IMR-90 (cell line): ENCODE results near the gene KRTAP6-2. TPM values are rescaled to one million over a fixed set of nuclear protein-coding genes. Genes with fewer than 3 reads are reported as not detected.

Source experiments
- ATAC-seq: fragments of 200-7000 bp; cut with Tn5 transposase; 2 replicates; pipeline ENCODE4 v1.9.1; 2020; ENCODE audit warnings: low read depth, mild to moderate bottlenecking, moderate library complexity
- BruUV-seq: library from RNA; stranded (reverse); fragments of 400-500 nt; replicated peaks from 2 replicates; lab custom pipeline; 2021; lab: Mats Ljungman, UMichigan
- CTCF ChIA-PET: fragments of 300-600 bp; formaldehyde crosslinking; extraction: SDS; loops from one replicate; lab custom pipeline; 2021; ENCODE audit warnings: antibody characterized with exemption; lab: Yijun Ruan, JAX
- POLR2A ChIA-PET: fragments of 300-600 bp; sonication (Branson Sonifier 250); formaldehyde crosslinking; loops from one replicate; lab custom pipeline; 2022; ENCODE audit warnings: antibody characterized with exemption; ENCODE audit not compliant: unreplicated experiment; lab: Charles Lee
- DNase-seq: peaks from one replicate; pipeline ENCODE4 v3.0.0; 2013
- H2AFZ ChIP-seq: replicated peaks from 2 replicates; pipeline ENCODE3; 2013; ENCODE audit warnings: low read length, mild to moderate bottlenecking; ENCODE audit not compliant: poor library complexity
- H2AK5ac ChIP-seq: 2 replicates; pipeline ENCODE4 v1.6.1; 2013; ENCODE audit warnings: low read depth, low read length, inconsistent platforms
- H2AK9ac ChIP-seq: replicated peaks from 2 replicates; pipeline ENCODE3; 2013; ENCODE audit warnings: mild to moderate bottlenecking, low read depth, low read length, moderate library complexity; ENCODE audit not compliant: poor library complexity
- H2BK120ac ChIP-seq: 2 replicates; pipeline ENCODE4 v1.6.1; 2013; ENCODE audit warnings: low read depth, low read length, inconsistent platforms
- H2BK15ac ChIP-seq: 3 replicates; pipeline ENCODE4 v1.6.1; 2013; ENCODE audit warnings: low read depth, low read length, inconsistent platforms
- H2BK20ac ChIP-seq: 2 replicates; pipeline ENCODE4 v1.6.1; 2013; ENCODE audit warnings: low read depth, mild to moderate bottlenecking, inconsistent platforms, low read length, moderate library complexity
- H2BK5ac ChIP-seq: 2 replicates; pipeline ENCODE4 v1.6.1; 2013; ENCODE audit warnings: mild to moderate bottlenecking, low read depth, low read length, inconsistent platforms; ENCODE audit not compliant: poor library complexity, severe bottlenecking
- H3K14ac ChIP-seq: replicated peaks from 2 replicates; pipeline ENCODE4 v1.6.1; 2013; ENCODE audit warnings: low read depth, low read length, inconsistent platforms
- H3K18ac ChIP-seq: 2 replicates; pipeline ENCODE4 v1.6.1; 2013; ENCODE audit warnings: low read depth, low read length, control low read depth
- H3K23ac ChIP-seq: 2 replicates; pipeline ENCODE4 v1.6.1; 2013; ENCODE audit warnings: low read depth, low read length, inconsistent platforms
- H3K27ac ChIP-seq: 2 replicates; pipeline ENCODE4 v1.5.1; 2013; ENCODE audit warnings: mild to moderate bottlenecking, control low read depth, low read length; ENCODE audit not compliant: insufficient read depth
- H3K27me3 ChIP-seq: 2 replicates; pipeline ENCODE4 v1.6.1; 2013; ENCODE audit warnings: low read length; ENCODE audit not compliant: control insufficient read depth, insufficient read depth
- H3K36me3 ChIP-seq: 2 replicates; pipeline ENCODE4 v1.6.1; 2013; ENCODE audit warnings: low read length, mixed read lengths; ENCODE audit not compliant: control insufficient read depth, insufficient read depth
- H3K4ac ChIP-seq: 2 replicates; pipeline ENCODE4 v1.6.1; 2013; ENCODE audit warnings: low read depth, low read length, inconsistent platforms
- H3K4me1 ChIP-seq: 2 replicates; pipeline ENCODE4 v1.6.1; 2013; ENCODE audit warnings: low read length, mixed read lengths; ENCODE audit not compliant: control insufficient read depth, insufficient read depth
- H3K4me2 ChIP-seq: 2 replicates; pipeline ENCODE4 v1.6.1; 2013; ENCODE audit warnings: low read depth, mild to moderate bottlenecking, control low read depth, low read length, moderate library complexity
- H3K4me3 ChIP-seq: 2 replicates; pipeline ENCODE4 v1.5.1; 2013; ENCODE audit warnings: low read depth, mild to moderate bottlenecking, control low read depth, low read length, moderate library complexity; ENCODE audit not compliant: insufficient read depth
- H3K56ac ChIP-seq: 2 replicates; pipeline ENCODE4 v1.6.1; 2013; ENCODE audit warnings: low read length, inconsistent platforms; ENCODE audit not compliant: insufficient read depth; ENCODE audit errors: extremely low read depth
- H3K79me1 ChIP-seq, 2 experiments: 2 replicates each; pipeline ENCODE4 v1.6.1; 2013; ENCODE audit warnings: low read length in 2 of 2, inconsistent platforms in 1 of 2, low read depth in 1 of 2
- H3K9ac ChIP-seq: 2 replicates; pipeline ENCODE4 v1.6.1; 2013; ENCODE audit warnings: low read depth, low read length, control low read depth
- H3K9me1 ChIP-seq: 2 replicates; pipeline ENCODE4 v1.6.1; 2013; ENCODE audit warnings: low read length, inconsistent platforms; ENCODE audit not compliant: insufficient read depth
- H3K9me3 ChIP-seq: 2 replicates; pipeline ENCODE4 v1.6.1; 2013; ENCODE audit warnings: low read length; ENCODE audit not compliant: control insufficient read depth, insufficient read depth
- H4K20me1 ChIP-seq: 2 replicates; pipeline ENCODE4 v1.6.1; 2013; ENCODE audit warnings: low read length, inconsistent platforms; ENCODE audit not compliant: insufficient read depth
- H4K5ac ChIP-seq: 2 replicates; pipeline ENCODE4 v1.6.1; 2013; ENCODE audit warnings: mild to moderate bottlenecking, low read depth, low read length, control low read depth
- H4K8ac ChIP-seq, 2 experiments: 2 replicates each; pipeline ENCODE4 v1.6.1; 2013; ENCODE audit warnings: low read depth in 2 of 2, low read length in 2 of 2, control low read depth in 1 of 2, inconsistent platforms in 1 of 2
- H4K91ac ChIP-seq: 2 replicates; pipeline ENCODE4 v1.6.1; 2013; ENCODE audit warnings: low read depth, low read length, inconsistent platforms; ENCODE audit not compliant: insufficient read depth
- MAFK ChIP-seq: IDR thresholded peaks from 2 replicates; pipeline ENCODE4 v1.6.1; 2012; ENCODE audit warnings: low read depth, low read length, improper control_type of control experiment
- POLR2A ChIP-seq: IDR thresholded peaks from 2 replicates; pipeline ENCODE4 v1.6.1; 2012; ENCODE audit warnings: mild to moderate bottlenecking, low read depth, low read length
- RAD21 ChIP-seq: IDR thresholded peaks from 2 replicates; pipeline ENCODE4 v1.6.1; 2012; ENCODE audit warnings: low read length, improper control_type of control experiment
- WGBS, 2 experiments: methylation state at CpG; one replicate each; pipeline versions ENCODE4 v1.1.5 to v1.1.7; 2013; ENCODE audit warnings: missing lambda C conversion rate in 2 of 2; ENCODE audit not compliant: insufficient read length in 1 of 2; ENCODE audit errors: extremely low coverage in 2 of 2; 5-methylcytosine and 5-hydroxymethylcytosine counted together
- dilution Hi-C: fragments of 300-500 bp; cut with HindIII; formaldehyde crosslinking; loops from one replicate; pipeline ENCODE4 v1.14.3; 2018; ENCODE audit warnings: low sequenced_read_pairs; ENCODE audit not compliant: unreplicated experiment
- in situ Hi-C: fragments of 300-500 bp; cut with MboI; formaldehyde crosslinking; loops from 3 replicates; pipeline ENCODE4 v1.14.3; 2019; ENCODE audit warnings: low sequenced_read_pairs, inconsistent platforms, mixed read lengths
- intact Hi-C: fragments of 100-400 bp; cut with micrococcal nuclease; formaldehyde crosslinking; loops from 2 replicates; pipeline ENCODE4 v1.10.0; 2022
- polyA plus RNA-seq, 3 experiments: library from polyadenylated mRNA; depleted of rRNA; stranded (reverse); fragments of >200 nt; gene quantifications; 2 replicates each; pipeline ENCODE4 v1.2.3, GENCODE V29; 2012; ENCODE audit warnings: low replicate concordance in 1 of 3
- total RNA-seq: library from RNA; depleted of rRNA; stranded (reverse); fragments of >200 nt; gene quantifications from 2 replicates; pipeline ENCODE4 v1.2.3, GENCODE V29; 2012

KRTAP6-2 gene
- total and polyA plus RNA-seq, 2 of the 4 experiments (the other 2 are of a cell fraction) = not detected

GRCh38 chr21:30579346-30579745, 19.4 kb downstream of the KRTAP6-2 start:
- Histone ChIP-seq H3K27ac (no peak overlapping the region), H3K23ac (no peak overlapping the region), H3K18ac (no peak overlapping the region), H3K4ac (no peak overlapping the region), H3K4me1 (no peaks in the 10 kb centered on the region), H4K91ac (no peak overlapping the region), H3K4me3 (no peak overlapping the region), H2BK20ac (no peak overlapping the region), H2AK5ac (no peak overlapping the region), H3K36me3 (no peaks in the 10 kb centered on the region), H3K79me1 (no peaks in the 10 kb centered on the region), H4K8ac (no peak overlapping the region), H3K4me2 (no peak overlapping the region), H4K5ac (no peak overlapping the region), H3K56ac (no peak overlapping the region), H3K9me1 (no peaks in the 10 kb centered on the region), H3K9me3 (peaks cover 4% of the 10 kb centered on the region), H2BK15ac (no peak overlapping the region), H3K14ac (no peak overlapping the region), H3K27me3 (no peaks in the 10 kb centered on the region), H2BK5ac (no peak overlapping the region), H4K20me1 (no peaks in the 10 kb centered on the region), H2AFZ (no peak overlapping the region), H2BK120ac (no peak overlapping the region), H2AK9ac (no peak overlapping the region), H3K9ac (no peak overlapping the region)
- intact Hi-C loops (no loop called here), in situ Hi-C loops (no loop called here), dilution Hi-C loops (no loop called here)
- TF ChIP-seq MAFK (no peak), POLR2A (no peak), RAD21 (no peak)
- ATAC-seq = no peak
- no CpG with 5 or more reads among the region's 1 CpG for WGBS, 2 experiments
- BruUV-seq = no TSS peak
- ChIA-PET POLR2A (no interaction called here), CTCF (no interaction called here)
- DNase-seq = no peak
